Activated effector memory CD4-positive, alpha-beta T cell treated with anti-CD3 and anti-CD28 coated beads, Interleukin-2, amount 50 U/mL, for 16 hours (primary cell): ENCODE measurements around the gene MGP.

Experiments
- DNase-seq: peaks from one replicate; pipeline ENCODE4 v3.0.0-alpha.2; 2020

Gene MGP

GRCh38 chr12:14885718-14886221, at the start of gene MGP:
Gene MGP (minus strand): TSS chr12:14885854. CDS start chr12:14885791, 63 bp downstream.
- no peak for DNase-seq

GRCh38 chr12:14935031-14935430, 49.4 kb upstream of the MGP start:
- no peak for DNase-seq

DNA sequence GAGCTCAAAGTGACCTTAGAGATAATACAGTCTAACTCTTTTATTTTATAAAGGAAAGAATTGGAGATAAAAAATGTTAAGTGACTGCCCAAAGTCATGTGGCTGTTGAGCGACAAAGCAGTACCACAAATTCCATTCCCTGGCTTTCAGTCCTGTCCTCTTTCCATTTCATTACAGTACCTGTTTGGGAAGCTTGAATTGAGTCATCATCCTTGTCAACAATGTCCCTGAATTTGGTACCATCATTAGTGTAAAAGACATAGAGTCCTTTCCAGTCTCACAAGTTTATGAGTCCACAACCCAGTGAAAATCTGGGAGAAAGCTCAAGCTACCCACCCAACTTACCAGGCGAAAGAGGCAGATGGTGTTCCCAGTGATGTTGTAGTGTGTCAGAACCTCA, 48.9 kb upstream of the MGP start:
- no peak for DNase-seq

- DNase-seq, result no peak
Measured at GRCh38 chr12:14931791-14932560, 46.3 kb upstream of the MGP start.

DNA sequence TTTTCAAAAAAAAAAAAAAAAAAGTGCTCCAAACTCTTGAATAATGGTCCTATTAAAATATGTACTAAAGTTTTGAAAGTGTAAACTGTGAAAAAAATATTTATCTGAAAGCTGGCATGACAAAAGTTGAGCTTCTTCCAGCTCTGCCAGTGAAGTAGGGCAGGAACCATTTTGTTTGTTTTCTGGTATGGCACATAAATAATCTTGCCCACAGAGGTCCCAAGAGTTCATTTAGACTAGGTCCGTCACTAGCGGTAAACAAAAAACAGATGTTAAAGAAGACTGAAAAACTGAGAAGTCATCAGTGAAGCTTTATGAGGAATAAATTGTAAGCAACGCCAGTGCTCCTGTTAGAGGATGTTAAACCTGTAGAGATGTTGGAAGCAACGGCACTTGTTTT, 45.7 kb upstream of the MGP start:
- DNase-seq, result no peak

DNA sequence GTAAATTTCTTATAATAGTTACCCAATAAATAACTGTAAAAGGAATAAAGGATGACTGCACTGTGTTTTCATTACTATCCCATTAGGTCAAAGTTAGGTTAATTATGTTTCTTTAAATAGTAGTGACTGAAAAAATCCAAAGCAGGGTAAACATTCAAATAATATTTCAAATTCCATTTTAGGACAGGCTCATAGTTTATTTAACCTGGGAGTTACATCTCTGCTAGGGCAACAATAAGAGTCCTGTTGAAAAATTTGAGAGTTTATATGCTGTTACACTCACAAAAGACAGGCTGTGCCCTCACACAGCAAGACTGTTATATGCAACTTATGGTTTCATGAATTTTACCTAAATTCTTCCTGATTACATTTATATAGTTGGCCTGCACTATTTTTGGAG, 44.6 kb upstream of the MGP start:
- no peak for DNase-seq

- DNase-seq, result no peak
Measured at GRCh38 chr12:14928931-14929330, 43.3 kb upstream of the MGP start.

DNA sequence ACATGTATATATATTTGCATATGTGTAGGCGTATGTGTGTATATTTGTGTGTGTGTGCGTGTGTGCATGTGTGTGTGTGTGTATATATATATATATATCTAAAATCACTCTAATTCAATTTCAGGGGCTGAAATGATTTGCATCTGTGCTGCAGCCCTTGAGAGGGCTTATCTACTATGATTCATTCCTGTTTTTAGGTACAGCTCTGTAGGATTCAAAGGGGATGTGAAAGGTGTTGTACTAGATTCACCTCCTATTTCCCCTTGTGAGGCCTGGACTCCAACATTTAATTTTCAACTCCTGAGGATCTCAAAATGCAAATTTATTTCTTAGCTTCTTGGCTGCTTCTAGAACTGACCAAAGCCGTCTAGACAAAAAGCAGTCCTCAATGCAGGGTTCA, 41.6 kb upstream of the MGP start:
- no peak for DNase-seq

- no peak for DNase-seq
Measured at GRCh38 chr12:14924541-14924940, 38.9 kb upstream of the MGP start.

GRCh38 chr12:14923944-14924343, 38.3 kb upstream of the MGP start:
- no peak for DNase-seq

- DNase-seq, result no peak
Measured at GRCh38 chr12:14921218-14921617, 35.6 kb upstream of the MGP start.

DNA sequence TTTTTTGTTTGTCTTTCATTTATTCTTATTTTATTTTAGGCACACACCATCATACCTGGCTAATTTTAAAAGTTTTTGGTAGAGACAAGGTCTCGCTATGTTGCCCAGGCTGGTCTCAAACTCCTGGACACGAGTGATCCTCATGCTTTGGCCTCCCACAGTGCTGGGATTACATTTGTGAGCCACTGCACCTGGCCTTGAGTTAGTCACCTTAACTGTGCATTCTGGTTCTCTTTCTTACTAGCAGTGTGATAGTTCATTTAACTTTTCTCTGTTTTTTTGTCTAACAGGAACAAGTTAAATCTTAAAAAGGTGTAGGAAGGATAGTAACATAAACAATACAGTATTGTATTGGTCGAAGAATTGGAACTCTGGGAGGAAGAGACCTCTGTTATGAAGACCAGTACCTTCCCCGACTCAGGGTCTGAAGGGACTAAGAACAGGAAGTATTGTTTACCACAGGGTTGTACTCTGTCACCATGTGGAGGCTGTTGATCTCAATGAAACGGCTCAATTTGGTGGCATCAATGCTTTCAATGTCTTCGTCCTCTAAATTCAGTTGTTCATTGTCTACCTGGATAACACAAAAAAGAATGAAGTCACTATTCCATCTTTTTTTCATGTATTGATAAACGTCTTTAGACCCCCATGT, 34.9 kb upstream of the MGP start:
- no peak for DNase-seq

- DNase-seq, result no peak
Measured at GRCh38 chr12:14919455-14919854, 33.8 kb upstream of the MGP start.

GRCh38 chr12:14915736-14916135, 30.1 kb upstream of the MGP start:
- DNase-seq, result no peak

DNA sequence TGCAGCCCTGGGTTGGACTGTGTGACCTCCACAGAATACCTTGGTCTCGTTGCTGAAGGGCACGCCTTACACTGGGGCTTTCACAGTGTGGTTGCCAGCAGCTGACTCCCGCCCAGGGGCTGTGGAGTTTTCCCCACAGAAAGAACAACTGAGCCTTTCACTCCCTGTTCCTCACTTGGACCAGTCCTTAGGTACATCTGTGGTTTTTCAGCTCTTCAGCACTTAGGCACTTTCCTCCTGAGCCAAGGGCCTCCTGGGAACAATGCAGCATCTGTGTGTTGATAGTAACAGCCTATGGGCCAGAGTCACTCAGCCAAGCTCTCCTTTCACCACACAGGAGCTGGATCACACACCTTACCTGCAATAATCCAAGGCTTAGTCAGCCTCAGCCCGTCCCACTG, 27.7 kb upstream of the MGP start:
- no peak for DNase-seq

DNA sequence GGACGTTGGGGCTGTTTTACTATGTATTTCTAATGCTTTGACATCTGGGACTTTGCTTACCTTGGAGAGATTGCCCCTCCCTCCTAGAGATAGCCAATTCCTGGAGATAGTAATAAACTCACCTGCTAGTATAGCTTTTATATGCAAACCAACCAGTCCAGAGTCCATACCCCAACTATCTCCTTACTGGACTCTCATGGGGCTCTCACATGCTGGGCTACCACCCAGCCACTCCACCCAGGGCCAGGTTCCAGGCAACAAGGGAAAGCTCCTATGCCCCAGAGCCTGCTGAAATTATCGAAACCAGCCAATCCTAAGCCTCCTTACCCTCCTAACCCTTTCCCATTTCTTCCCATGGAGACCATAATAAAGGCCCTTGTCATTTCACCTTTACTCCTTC, 25.5 kb upstream of the MGP start:
- DNase-seq, result no peak

DNA sequence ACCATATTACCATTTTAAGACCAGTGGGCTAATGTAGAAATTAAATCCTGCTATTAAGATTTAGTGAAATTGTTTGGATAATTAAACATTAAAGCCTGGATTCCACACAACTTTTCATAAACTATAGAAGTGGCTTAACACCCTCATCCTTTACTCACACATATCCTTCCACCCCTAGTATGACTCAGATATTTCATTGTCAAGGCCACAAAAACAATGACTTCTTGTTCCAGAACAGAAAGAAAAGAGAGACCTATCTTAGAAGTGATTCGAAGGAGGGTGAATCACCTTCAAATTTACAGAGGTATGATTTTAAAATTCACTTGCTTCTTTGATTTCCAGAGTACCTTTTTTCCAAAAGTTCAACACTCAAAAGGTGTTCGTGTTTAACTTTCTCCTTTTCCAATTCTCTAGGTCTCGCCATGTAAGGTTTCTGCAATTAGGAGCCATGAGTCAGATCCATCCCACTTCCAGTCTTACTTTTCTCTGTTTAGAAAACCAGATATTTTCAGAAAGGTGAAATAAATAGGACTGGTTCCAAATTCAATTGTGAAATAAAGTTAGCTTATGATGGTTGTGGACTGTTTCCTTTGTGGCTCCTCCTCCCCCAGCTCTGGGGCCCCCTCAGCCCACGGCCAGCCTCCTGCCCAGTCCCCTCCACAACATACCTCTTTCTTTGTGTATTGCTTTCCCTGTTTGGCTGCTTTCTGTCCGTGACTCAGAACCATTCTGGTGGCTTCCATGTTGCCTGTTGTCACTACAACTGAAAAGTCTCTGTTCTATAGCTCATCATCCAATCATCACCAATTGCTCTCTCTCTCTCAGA, 24.6 kb upstream of the MGP start:
- no peak for DNase-seq

GRCh38 chr12:14907953-14908352, 22.3 kb upstream of the MGP start:
- DNase-seq, result no peak

- DNase-seq, result no peak
Measured at GRCh38 chr12:14906114-14906513, 20.5 kb upstream of the MGP start.

DNA sequence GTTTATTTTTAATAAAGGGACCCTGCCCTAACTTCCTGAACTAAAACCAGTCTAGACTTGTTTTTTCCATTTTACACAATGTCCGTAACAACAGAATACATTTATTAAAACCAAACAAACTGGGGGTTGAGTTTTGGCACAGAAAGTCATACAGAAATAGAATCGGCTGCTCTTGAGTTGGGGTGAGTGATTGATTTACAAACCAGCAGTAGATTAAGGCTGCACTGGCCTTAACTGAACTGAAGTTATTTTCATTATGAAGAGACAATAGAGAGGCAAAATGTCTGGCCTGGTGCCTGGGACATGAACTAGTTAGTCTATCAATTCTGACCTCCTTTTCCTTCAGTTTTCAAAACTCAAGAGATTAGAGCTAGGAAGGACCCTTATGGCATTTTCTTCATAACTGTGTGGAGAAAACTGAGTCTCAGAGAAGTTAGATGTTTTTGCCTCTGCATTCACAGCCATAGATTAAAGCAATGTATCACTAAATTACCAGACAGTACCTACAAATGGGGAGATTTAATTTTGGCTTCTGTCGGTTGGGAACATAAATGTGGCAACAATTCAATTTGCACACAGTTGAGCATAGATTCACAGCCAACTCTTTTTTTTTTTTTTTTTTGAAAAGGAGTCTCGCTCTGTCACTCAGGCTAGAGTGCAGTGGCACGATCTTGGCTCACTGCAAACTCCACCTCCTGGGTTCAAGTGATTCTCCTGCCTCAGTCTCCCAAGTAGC, 19.8 kb upstream of the MGP start:
- DNase-seq, result no peak

DNA sequence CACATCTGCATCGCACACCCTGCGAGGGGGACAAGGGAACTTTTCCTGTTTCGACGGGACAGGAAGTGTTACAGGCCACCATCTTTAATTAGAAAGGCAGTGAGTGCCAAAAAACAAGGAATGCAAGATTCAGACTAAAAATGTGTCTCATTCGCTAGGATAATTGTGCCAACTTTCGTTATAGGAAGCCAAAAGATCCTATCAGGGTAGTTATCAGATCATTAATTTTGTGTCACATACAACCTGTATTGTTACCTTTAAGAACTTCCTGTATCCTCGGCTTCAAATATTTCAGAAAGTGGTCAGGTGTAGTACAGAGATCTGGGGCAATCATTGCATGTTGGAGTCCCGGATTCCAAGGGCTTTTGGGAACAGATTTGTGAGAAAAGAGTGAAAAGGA, 19.2 kb upstream of the MGP start:
- no peak for DNase-seq

- DNase-seq, result no peak
Measured at GRCh38 chr12:14903386-14904098, 17.9 kb upstream of the MGP start.
